Sigmoid colon (tissue), 3 donors: ENCODE data around the gene IL17C.

Experiments used
- POLR2A ChIP-seq, 2 donors: fragments of 450-650 bp; IDR thresholded peaks; one replicate each; pipeline ENCODE4 v1.6.1; 2016; ENCODE audit warnings: antibody characterized with exemption in 2 of 2, mild to moderate bottlenecking in 2 of 2, moderate library complexity in 2 of 2
- TF ChIP-seq, protein P1 (sequence below), 4 experiments: fragments of 450-650 bp in 3 of 4; fragments of 200-600 bp in 1 of 4; IDR thresholded peaks; one replicate each; pipeline ENCODE4 v1.5.1; 2016 to 2019; ENCODE audit warnings: antibody characterized with exemption in 4 of 4, mild to moderate bottlenecking in 3 of 4, moderate library complexity in 2 of 4

GRCh38 chr16:88631920-88632586 is 6.3 kb upstream of the IL17C start:
- TF ChIP-seq, protein P1, sequence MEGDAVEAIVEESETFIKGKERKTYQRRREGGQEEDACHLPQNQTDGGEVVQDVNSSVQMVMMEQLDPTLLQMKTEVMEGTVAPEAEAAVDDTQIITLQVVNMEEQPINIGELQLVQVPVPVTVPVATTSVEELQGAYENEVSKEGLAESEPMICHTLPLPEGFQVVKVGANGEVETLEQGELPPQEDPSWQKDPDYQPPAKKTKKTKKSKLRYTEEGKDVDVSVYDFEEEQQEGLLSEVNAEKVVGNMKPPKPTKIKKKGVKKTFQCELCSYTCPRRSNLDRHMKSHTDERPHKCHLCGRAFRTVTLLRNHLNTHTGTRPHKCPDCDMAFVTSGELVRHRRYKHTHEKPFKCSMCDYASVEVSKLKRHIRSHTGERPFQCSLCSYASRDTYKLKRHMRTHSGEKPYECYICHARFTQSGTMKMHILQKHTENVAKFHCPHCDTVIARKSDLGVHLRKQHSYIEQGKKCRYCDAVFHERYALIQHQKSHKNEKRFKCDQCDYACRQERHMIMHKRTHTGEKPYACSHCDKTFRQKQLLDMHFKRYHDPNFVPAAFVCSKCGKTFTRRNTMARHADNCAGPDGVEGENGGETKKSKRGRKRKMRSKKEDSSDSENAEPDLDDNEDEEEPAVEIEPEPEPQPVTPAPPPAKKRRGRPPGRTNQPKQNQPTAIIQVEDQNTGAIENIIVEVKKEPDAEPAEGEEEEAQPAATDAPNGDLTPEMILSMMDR (IDR thresholded peaks at IDR 0.05) = no peak
- TF ChIP-seq POLR2A (IDR thresholded peaks at IDR 0.05) = no peak
